Naive B cell (primary cell): ENCODE measurements around the gene CHAT. TPM values are rescaled to one million over a fixed set of nuclear protein-coding genes. Genes with fewer than 3 reads are reported as not detected.
A peak's percentile ranks its signal among the peaks of the same experiment; 100 is the strongest.

ENCODE experiments used
- ATAC-seq, 2 donors: fragments of 150-1000 bp; cut with Tn5 transposase; 2 replicates each; pipeline ENCODE4 v1.10.0; 2021; ENCODE audit warnings: low read depth in 2 of 2, mild to moderate bottlenecking in 2 of 2, moderate library complexity in 2 of 2
- DNase-seq: peaks from one replicate; pipeline ENCODE4 v3.0.0; 2022
- H3K27ac Mint-ChIP-seq, 6 donors: one replicate each; pipeline ENCODE4 v1.8.0; 2020 to 2022; ENCODE audit warnings: mild to moderate bottlenecking in 6 of 6, mixed read lengths in 6 of 6, moderate library complexity in 5 of 6, inconsistent platforms in 2 of 6
- H3K27me3 Mint-ChIP-seq, 3 donors: one replicate each; pipeline ENCODE4 v1.8.0; 2021 to 2022; ENCODE audit warnings: mixed read lengths in 3 of 3, mild to moderate bottlenecking in 1 of 3
- H3K36me3 Mint-ChIP-seq, 2 donors: one replicate each; pipeline ENCODE4 v1.8.0; 2020 to 2022; ENCODE audit warnings: mixed read lengths in 2 of 2, inconsistent platforms in 1 of 2, mild to moderate bottlenecking in 1 of 2
- H3K4me1 Mint-ChIP-seq, 3 donors: one replicate each; pipeline ENCODE4 v1.8.0; 2020 to 2022; ENCODE audit warnings: mixed read lengths in 3 of 3, inconsistent platforms in 1 of 3, mild to moderate bottlenecking in 1 of 3, moderate library complexity in 1 of 3
- H3K4me3 Mint-ChIP-seq, 8 donors: one replicate each; pipeline ENCODE4 v1.8.0; 2020 to 2022; ENCODE audit warnings: mild to moderate bottlenecking in 8 of 8, mixed read lengths in 8 of 8, moderate library complexity in 8 of 8, inconsistent platforms in 2 of 8
- H3K9me3 Mint-ChIP-seq, 7 donors: one replicate each; pipeline ENCODE4 v1.8.0; 2020 to 2022; ENCODE audit warnings: mixed read lengths in 7 of 7, mild to moderate bottlenecking in 5 of 7, inconsistent platforms in 2 of 7, moderate library complexity in 1 of 7
- polyA plus RNA-seq, 6 donors: library from polyadenylated mRNA; unstranded; fragments of 300-500 nt; fragmentation: Illumina TruSeq; gene quantifications; one replicate each; pipeline ENCODE4 v1.2.3, GENCODE V29; 2021; ENCODE audit warnings: low read depth in 6 of 6

The CHAT gene
- polyA plus RNA-seq, 6 donors from 2014 or later: not detected

GRCh38 chr10:49686651-49687050, 72.8 kb downstream of the CHAT start:
- ATAC-seq: no peak
- Mint-ChIP-seq H3K4me3 (no peak overlapping the region), H3K9me3 (peaks cover 8 to 49% (median 27%) of the 10 kb centered on the region in 7 donors), H3K27ac (no peak overlapping the region), H3K27me3 (peaks cover 41 to 58% (median 43%) of the 10 kb centered on the region in 3 donors), H3K36me3 (peaks cover 0 to 22% of the 10 kb centered on the region in 2 donors), H3K4me1 (no peaks in the 10 kb centered on the region)
- DNase-seq: no peak

DNA sequence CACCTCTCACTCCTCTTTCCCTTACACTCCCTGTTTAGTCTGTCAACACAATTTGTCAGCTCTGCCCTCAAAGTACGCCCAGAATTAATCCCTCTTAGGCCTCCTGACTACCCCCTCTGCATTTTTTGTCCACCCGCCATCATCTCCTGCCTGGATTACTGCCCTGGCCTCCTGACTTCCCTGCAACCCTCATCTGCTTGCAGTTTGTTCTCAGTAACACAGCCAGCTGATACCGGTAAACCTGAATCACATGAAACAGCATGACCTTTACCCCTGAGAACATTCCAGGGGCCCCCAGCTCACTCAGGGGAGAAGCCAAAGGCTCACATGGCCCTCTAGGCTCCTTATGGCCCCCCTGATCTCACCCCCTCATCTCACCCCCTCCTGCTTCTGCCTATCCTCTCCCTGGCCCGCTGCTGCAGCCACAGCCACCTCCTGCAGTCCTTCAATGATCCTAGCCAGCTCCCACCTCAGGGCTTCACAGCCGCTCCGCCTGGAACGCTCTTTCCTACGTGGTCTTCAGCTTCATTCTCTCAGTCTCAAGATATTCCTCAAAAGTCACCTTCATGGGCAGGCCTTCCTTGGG, 74.5 kb downstream of the CHAT start:
- no peak for DNase-seq
- H3K9me3 Mint-ChIP-seq: peaks cover 9 to 41% (median 23%) of the 10 kb centered on the region in 7 donors
- ATAC-seq: no peak
- no peaks in the 10 kb centered on the region for H3K4me1 Mint-ChIP-seq
- H3K4me3 Mint-ChIP-seq: no peak overlapping the region
- H3K36me3 Mint-ChIP-seq: peaks cover 0 to 22% of the 10 kb centered on the region in 2 donors
- peaks cover 47 to 62% (median 54%) of the 10 kb centered on the region in 3 donors for H3K27me3 Mint-ChIP-seq
- peak overlapping the region in 1 of 6 donors; percentile 4 for H3K27ac Mint-ChIP-seq

GRCh38 chr10:49688920-49689319, 75.1 kb downstream of the CHAT start:
- DNase-seq (no peak), ATAC-seq (no peak)
- H3K36me3 Mint-ChIP-seq: peaks cover 0 to 22% of the 10 kb centered on the region in 2 donors
- no peak overlapping the region for H3K4me3 Mint-ChIP-seq
- H3K27me3 Mint-ChIP-seq: peaks cover 50 to 68% (median 54%) of the 10 kb centered on the region in 3 donors
- H3K9me3 Mint-ChIP-seq: peaks cover 10 to 46% (median 27%) of the 10 kb centered on the region in 7 donors
- no peak overlapping the region for H3K27ac Mint-ChIP-seq
- H3K4me1 Mint-ChIP-seq: no peaks in the 10 kb centered on the region

GRCh38 chr10:49689882-49690510, 76.2 kb downstream of the CHAT start:
- Mint-ChIP-seq H3K4me1 (no peaks in the 10 kb centered on the region), H3K4me3 (no peak overlapping the region), H3K27ac (no peak overlapping the region), H3K27me3 (peaks cover 52 to 65% (median 54%) of the 10 kb centered on the region in 3 donors), H3K9me3 (peaks cover 11 to 37% (median 23%) of the 10 kb centered on the region in 7 donors), H3K36me3 (peaks cover 0 to 22% of the 10 kb centered on the region in 2 donors)
- no peak for ATAC-seq
- no peak for DNase-seq

GRCh38 chr10:49690698-49691356, 77.0 kb downstream of the CHAT start:
- H3K4me3 Mint-ChIP-seq: no peak overlapping the region
- DNase-seq (no peak), ATAC-seq (no peak)
- peaks cover 9 to 32% (median 23%) of the 10 kb centered on the region in 7 donors for H3K9me3 Mint-ChIP-seq
- H3K27me3 Mint-ChIP-seq: peaks cover 54 to 60% (median 56%) of the 10 kb centered on the region in 3 donors
- peaks cover 0 to 22% of the 10 kb centered on the region in 2 donors for H3K36me3 Mint-ChIP-seq
- H3K4me1 Mint-ChIP-seq: no peaks in the 10 kb centered on the region
- no peak overlapping the region for H3K27ac Mint-ChIP-seq

DNA sequence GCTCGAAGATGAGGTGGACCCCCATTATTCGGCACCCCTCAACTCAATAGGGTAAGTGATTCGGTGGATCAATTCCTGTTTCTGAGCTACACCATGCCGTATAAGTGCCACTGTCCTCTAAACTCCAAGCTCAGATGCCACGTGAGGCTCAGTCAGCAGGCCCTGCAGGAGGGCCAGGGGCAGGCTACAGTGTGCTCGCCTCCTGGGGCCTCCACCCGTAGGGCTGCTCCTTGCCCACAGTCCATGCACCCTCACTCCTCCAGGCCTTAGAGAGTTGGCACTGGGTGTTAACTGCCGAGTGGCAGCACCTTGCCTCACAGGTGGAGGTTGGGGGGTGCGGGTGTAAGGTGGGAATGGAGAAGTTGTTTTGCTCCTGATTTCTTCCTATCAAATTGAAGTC, 77.8 kb downstream of the CHAT start:
- Mint-ChIP-seq H3K4me1 (no peaks in the 10 kb centered on the region), H3K36me3 (peaks cover 0 to 22% of the 10 kb centered on the region in 2 donors), H3K27me3 (peaks cover 54 to 63% (median 56%) of the 10 kb centered on the region in 3 donors), H3K27ac (no peak overlapping the region), H3K9me3 (peaks cover 9 to 25% (median 22%) of the 10 kb centered on the region in 7 donors), H3K4me3 (no peak overlapping the region)
- ATAC-seq (no peak), DNase-seq (no peak)

DNA sequence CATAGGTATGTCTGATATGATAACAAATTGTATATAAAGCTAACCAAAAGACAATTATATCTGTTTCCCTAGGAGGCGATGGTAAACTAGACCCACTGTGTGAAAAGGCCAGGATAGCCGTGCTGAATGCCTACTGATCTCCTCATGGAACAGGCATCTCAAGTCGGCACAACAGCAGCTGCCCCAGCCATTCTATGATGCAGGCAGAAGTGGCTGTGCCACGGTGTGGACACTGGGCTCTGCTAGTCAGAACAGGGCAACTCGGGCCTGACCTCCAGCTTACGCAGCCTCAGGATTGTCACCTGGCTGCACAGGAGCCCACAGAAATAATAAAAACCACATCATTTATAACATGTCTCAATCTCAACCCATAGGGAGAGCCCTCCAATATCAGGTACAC, 80.6 kb downstream of the CHAT start:
- Mint-ChIP-seq H3K4me1 (no peaks in the 10 kb centered on the region), H3K9me3 (peaks cover 0 to 17% (median 7%) of the 10 kb centered on the region in 7 donors), H3K36me3 (no peaks in the 10 kb centered on the region), H3K27ac (no peak overlapping the region), H3K4me3 (no peak overlapping the region), H3K27me3 (peaks cover 32 to 53% (median 45%) of the 10 kb centered on the region in 3 donors)
- DNase-seq (no peak), ATAC-seq (no peak)

DNA sequence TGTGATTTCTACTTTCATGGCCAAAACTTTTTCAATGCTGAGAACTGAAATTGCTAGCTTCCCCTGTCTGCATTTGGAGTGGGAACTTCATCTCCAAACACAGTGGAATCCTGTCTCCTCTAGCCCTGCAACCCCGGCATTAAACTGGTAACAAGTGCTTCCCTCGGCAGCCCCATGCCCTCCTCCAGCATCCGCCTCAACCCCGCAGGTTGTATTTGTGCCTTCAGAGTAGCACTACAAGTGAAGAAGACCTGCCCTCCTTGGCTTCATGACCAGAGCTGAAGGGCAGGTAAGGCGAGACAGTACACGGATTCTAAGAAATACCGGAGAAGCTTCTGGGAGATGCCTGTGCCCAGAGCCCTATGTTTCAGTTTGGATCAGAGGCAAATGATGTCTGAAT, 82.5 kb downstream of the CHAT start:
- no peak overlapping the region for H3K27ac Mint-ChIP-seq
- no peak overlapping the region for H3K4me3 Mint-ChIP-seq
- H3K4me1 Mint-ChIP-seq: no peaks in the 10 kb centered on the region
- DNase-seq (no peak), ATAC-seq (no peak)
- peaks cover 25 to 38% (median 33%) of the 10 kb centered on the region in 3 donors for H3K27me3 Mint-ChIP-seq
- peaks cover 0 to 17% (median 6%) of the 10 kb centered on the region in 7 donors for H3K9me3 Mint-ChIP-seq
- no peaks in the 10 kb centered on the region for H3K36me3 Mint-ChIP-seq

DNA sequence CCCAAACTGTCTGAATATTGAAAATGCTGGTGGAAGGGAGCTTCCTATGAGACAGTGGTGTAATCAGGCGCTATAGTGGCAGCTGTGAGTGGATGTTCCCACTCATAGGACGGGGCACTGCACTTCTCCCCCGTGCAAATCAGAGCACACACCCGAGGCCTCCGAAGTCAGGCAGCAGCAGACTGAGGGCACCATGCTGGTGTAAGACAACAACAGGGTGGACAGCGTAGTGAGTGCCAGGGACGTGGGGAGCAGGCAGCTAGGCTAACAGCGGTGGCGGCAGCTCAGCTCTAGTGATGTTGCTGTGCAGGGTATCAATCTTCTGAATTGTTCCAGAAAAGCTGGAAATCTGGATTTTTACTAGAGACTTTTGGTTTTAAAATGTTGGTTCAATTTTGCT, 84.8 kb downstream of the CHAT start:
- H3K4me3 Mint-ChIP-seq: no peak overlapping the region
- no peak for DNase-seq
- H3K4me1 Mint-ChIP-seq: no peaks in the 10 kb centered on the region
- peaks cover 0 to 3% (median under 1%) of the 10 kb centered on the region in 7 donors for H3K9me3 Mint-ChIP-seq
- ATAC-seq: no peak
- H3K27ac Mint-ChIP-seq: no peak overlapping the region
- no peaks in the 10 kb centered on the region for H3K36me3 Mint-ChIP-seq
- H3K27me3 Mint-ChIP-seq: peaks cover 12 to 34% (median 26%) of the 10 kb centered on the region in 3 donors

DNA sequence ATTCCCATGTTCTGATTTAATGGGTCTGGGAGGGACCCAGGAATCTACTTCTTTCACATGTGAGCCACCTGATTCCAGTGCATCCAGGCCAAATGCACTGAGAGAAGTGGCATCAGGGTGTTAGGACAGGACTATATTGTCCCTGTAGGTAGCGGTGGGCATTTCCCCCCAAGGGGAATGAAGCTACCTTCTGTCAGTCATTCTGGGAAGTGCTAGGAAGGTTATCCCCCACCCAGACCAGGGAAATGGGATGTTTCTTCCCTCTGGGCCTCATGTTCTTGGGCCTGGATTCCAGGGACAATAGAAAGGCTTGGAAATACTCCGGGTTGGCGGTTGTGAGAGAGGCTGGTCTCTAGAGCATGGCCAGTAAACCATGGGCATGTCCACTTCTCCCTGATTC, 86.4 kb downstream of the CHAT start:
- Mint-ChIP-seq H3K9me3 (peaks cover 0 to 2% (median 0%) of the 10 kb centered on the region in 7 donors), H3K36me3 (no peaks in the 10 kb centered on the region), H3K4me3 (no peak overlapping the region), H3K27ac (no peak overlapping the region), H3K4me1 (no peaks in the 10 kb centered on the region), H3K27me3 (peaks cover 12 to 31% (median 20%) of the 10 kb centered on the region in 3 donors)
- no peak for DNase-seq
- ATAC-seq: no peak

DNA sequence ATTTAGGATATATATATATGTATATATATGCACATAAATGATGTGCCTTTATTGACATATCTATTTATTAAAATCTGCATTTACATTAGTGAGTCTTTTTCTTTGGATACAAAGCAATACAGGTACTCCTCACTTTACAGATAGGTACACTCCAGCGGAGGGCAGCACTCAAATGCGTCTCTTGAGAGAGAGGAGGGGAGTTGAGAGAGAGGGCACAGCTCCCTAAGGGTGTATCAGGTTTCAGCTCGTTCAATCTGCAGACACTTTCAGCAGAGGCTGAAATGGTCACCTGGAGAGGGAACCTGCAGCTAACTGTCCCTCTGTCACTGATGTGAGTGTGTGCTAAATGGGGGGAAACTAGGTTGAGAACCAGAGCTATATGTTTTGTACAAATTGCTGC, 87.2 kb downstream of the CHAT start:
- no peaks in the 10 kb centered on the region for H3K4me1 Mint-ChIP-seq
- peaks cover 0 to 2% (median 0%) of the 10 kb centered on the region in 7 donors for H3K9me3 Mint-ChIP-seq
- H3K27ac Mint-ChIP-seq: no peak overlapping the region
- no peak overlapping the region for H3K4me3 Mint-ChIP-seq
- peaks cover 12 to 31% (median 17%) of the 10 kb centered on the region in 3 donors for H3K27me3 Mint-ChIP-seq
- H3K36me3 Mint-ChIP-seq: no peaks in the 10 kb centered on the region
- no peak for DNase-seq
- ATAC-seq: no peak

DNA sequence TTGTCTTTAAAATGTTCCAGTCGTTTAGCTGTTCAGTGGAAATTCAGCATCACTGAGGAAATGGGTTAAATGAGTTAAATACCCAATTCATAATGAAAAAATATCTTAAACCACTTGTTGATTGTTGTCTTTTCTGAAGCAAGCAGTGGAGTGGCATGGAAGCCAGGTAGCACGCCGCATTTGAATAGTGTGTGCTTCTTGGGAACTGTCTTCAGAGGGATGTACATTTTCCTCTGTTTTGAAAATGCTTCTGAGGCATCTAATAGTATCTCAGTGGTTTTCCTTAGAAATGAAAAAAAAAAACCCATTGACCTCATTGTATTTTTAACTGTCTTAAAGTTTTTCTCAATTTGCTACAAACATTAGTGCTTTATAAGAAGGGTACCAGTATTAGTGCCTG, 93.7 kb downstream of the CHAT start:
- peaks cover 8% of the 10 kb centered on the region in 3 donors for H3K27me3 Mint-ChIP-seq
- H3K36me3 Mint-ChIP-seq: no peaks in the 10 kb centered on the region
- no peak overlapping the region for H3K4me3 Mint-ChIP-seq
- no peaks in the 10 kb centered on the region for H3K4me1 Mint-ChIP-seq
- H3K9me3 Mint-ChIP-seq: peaks cover 0 to 2% (median 0%) of the 10 kb centered on the region in 7 donors
- no peak overlapping the region for H3K27ac Mint-ChIP-seq
- DNase-seq (no peak), ATAC-seq (no peak)

GRCh38 chr10:49709934-49710333, 96.1 kb downstream of the CHAT start:
- Mint-ChIP-seq H3K27me3 (peaks cover 6 to 18% (median 15%) of the 10 kb centered on the region in 3 donors), H3K4me1 (no peaks in the 10 kb centered on the region), H3K9me3 (peaks cover 0 to 10% (median 4%) of the 10 kb centered on the region in 7 donors), H3K27ac (no peak overlapping the region), H3K4me3 (no peak overlapping the region), H3K36me3 (no peaks in the 10 kb centered on the region)
- ATAC-seq (no peak), DNase-seq (no peak)

- Mint-ChIP-seq H3K36me3 (no peaks in the 10 kb centered on the region), H3K27ac (no peak overlapping the region), H3K4me3 (no peak overlapping the region), H3K4me1 (no peaks in the 10 kb centered on the region), H3K27me3 (peaks cover 6 to 18% (median 15%) of the 10 kb centered on the region in 3 donors), H3K9me3 (peaks cover 0 to 11% (median 4%) of the 10 kb centered on the region in 7 donors)
- DNase-seq: no peak
- no peak for ATAC-seq
Observed at GRCh38 chr10:49710966-49711365, 97.1 kb downstream of the CHAT start.
